ENCODE data around the gene ERBIN.
A peak's percentile ranks its signal among the peaks of the same experiment; 100 is the strongest.
"Not testable (repeated sequence)": the region's sequence is repeated elsewhere in the genome, so short reads cannot be mapped to it uniquely, and the experiment has no call there.

The ERBIN gene, protein sequence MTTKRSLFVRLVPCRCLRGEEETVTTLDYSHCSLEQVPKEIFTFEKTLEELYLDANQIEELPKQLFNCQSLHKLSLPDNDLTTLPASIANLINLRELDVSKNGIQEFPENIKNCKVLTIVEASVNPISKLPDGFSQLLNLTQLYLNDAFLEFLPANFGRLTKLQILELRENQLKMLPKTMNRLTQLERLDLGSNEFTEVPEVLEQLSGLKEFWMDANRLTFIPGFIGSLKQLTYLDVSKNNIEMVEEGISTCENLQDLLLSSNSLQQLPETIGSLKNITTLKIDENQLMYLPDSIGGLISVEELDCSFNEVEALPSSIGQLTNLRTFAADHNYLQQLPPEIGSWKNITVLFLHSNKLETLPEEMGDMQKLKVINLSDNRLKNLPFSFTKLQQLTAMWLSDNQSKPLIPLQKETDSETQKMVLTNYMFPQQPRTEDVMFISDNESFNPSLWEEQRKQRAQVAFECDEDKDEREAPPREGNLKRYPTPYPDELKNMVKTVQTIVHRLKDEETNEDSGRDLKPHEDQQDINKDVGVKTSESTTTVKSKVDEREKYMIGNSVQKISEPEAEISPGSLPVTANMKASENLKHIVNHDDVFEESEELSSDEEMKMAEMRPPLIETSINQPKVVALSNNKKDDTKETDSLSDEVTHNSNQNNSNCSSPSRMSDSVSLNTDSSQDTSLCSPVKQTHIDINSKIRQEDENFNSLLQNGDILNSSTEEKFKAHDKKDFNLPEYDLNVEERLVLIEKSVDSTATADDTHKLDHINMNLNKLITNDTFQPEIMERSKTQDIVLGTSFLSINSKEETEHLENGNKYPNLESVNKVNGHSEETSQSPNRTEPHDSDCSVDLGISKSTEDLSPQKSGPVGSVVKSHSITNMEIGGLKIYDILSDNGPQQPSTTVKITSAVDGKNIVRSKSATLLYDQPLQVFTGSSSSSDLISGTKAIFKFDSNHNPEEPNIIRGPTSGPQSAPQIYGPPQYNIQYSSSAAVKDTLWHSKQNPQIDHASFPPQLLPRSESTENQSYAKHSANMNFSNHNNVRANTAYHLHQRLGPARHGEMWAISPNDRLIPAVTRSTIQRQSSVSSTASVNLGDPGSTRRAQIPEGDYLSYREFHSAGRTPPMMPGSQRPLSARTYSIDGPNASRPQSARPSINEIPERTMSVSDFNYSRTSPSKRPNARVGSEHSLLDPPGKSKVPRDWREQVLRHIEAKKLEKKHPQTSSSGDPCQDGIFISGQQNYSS (N-terminal part only)

DNA sequence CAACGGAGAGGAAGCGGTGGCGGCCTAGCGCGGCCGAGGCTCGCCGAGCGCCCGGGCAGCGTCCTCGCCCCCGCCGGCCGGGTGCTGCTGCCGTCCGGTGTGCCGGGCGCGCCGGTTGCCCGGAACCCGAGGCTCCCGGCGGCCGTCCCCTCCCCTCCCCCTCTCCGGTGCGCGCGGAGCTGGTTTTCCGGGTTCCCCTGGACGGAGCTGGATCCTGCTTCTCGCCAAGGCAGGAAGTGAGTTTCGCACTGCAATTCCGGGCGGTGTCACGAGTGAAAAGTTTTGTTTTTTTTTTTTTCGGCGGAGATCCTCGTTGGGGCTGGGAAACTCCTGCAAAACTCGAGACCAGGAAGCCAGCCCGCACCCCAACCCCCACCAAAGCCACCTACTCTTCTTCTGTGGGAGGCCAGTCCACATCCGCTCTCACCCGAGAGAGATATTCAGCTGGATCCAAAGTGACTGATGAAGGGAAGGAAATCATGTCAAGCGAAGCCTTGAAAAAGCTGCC, at the start of gene ERBIN:
Gene ERBIN, plus strand, starts transcription at position 300 of the 508 bp plus-strand sequence. CDS start 66,144 bp downstream, outside the sequence.
- DNase-seq: peak; percentile 41 to 64

DNA sequence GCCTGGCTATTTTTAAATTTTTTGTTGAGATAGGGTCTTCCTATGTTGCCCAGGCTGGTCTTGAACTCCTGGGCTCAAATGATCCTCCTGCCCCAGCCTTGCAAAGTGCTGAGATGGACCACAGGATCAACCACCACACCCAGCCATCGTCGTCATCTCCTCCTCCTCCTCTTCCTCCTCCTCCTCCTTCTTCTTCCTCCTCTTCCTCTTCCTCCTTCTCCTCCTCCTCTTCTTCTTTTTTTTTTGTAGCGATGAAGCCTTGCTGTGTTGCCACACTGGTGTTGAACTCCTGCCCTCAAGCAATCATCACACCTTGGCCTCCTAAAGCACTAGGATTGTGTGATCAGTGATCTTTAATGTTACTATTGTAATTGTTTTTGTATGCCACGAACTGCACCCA, 49.4 kb upstream of the ERBIN start:
- no peak for DNase-seq

DNA sequence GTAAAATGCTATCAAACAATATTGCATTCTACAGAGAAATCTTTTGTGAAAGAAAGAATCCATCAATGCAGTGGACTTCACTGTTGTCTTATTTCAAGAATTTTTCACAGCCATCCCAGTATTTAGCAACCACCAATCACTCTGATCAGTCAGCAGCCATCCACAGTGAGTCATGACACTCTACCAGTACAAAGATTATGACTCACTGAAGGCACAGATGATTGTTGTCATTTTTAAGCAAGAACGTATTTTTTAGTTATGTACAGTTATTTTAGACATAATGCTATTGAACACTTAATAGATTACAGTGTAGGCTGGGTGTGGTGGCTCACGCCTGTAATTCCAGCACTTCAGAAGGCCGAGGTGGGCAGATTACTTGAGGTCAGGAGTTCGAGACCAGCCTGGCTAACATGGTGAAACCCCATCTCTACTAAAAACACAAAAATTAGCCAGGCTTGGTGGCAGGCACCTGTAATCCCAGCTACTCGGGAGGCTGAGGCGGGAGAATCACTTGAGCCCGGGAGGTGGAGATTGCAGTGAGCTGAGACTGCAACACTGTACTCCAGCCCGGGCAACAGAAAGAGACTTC, 46.6 kb upstream of the ERBIN start:
- not testable (repeated sequence) for DNase-seq

DNA sequence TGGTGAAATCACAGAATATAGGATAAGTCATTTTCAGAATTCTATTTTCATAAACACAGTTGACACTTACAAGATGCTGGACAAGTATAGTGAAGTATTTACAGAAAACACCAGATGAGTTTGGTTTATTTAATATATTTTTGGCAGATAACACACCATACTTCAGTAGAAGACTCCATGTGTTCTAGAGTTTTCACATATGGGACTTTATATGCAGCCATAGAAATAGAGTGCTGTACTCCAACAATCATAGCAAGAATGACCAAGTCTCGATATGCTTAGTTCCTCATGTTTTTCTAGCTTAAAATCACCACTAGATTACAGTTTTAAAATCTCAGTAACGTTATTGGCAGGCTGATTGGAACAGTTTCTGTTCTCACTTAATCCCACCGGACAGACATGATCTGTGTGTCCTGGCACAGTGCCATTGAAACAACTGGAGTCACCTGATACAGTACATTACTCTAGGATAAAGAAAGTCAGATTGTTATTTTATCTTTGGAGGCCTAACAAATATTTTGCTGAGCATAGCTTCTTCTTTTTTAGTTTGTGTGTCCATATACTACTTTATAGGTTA, 45.8 kb upstream of the ERBIN start:
- DNase-seq: no peak

DNA sequence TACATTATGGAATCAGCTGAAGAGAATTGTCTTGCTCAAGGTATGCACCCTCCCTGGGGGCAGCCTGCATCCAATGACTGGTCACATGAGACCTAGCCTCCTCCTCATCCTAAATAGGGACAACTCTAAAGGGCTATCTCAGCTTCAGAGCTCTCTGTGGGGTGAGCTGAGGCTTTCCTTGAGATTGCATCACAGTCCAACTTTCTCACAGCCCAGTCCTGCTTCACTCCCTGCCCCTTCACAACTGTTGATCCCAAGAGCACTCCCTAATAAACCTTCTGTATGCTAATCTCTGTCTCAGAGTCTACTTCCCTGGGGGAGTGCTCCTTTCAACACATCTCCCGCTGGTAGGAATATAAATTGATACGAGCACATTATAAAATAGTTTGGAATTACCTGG, 44.1 kb upstream of the ERBIN start:
- no peak for DNase-seq

DNA sequence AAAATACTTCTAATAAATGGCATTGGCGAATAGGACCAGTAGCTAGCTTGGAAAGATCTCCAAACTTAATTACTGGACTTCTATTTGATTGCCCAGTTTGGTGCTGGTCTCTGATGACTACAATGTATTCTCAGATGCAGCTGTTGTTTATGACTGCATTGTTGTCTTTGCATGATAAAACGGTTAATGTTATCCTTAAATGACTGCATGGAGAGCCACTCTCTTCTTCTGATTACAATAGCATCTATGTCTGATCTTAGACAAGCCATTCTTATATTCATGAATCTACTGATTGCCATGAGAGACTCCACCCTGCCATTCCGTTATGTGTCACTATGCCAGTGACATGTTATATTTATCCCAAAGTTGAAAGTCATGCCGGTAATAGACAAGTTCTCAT, 42.9 kb upstream of the ERBIN start:
- peak in 1 of 2 donors; percentile 59 for DNase-seq

DNA sequence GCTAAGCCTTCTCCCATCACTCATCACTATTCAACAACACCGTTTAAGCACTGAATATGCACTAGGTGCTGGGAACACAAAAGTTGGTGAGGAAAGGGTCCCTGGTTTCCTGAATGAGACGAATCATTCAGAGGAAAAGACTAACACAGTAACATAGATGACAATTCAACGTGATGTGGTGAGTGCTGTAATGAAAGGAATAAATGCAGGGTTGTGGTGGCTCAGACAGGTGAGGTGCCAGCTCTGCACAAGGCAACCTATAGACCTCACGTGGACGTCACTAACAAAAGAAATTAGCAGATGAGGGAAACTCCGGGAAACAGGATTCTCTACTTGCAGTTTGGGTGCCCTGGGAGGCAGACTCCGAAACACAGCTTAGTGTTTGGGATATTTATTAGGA, 40.0 kb upstream of the ERBIN start:
- DNase-seq: no peak

DNA sequence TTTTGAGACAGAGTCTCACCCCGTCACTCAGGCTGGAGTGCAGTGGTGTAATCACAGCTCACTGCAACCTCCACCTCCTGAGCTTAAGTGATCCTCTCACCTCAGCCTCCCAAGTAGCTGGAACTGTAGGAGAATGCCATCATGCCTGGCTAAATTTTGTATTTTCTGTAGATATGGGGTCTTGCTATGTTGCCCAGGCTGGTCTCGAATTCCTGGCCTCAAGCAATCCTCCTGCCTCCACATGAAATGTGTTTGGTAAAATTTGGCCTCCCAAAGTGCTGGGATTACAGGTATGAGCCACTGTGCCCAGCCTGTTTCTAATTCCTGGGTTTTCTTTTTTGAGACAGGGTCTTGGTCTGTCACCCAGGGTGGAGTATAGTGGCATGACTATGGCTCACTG, 34.4 kb upstream of the ERBIN start:
- DNase-seq: not testable (repeated sequence)

DNA sequence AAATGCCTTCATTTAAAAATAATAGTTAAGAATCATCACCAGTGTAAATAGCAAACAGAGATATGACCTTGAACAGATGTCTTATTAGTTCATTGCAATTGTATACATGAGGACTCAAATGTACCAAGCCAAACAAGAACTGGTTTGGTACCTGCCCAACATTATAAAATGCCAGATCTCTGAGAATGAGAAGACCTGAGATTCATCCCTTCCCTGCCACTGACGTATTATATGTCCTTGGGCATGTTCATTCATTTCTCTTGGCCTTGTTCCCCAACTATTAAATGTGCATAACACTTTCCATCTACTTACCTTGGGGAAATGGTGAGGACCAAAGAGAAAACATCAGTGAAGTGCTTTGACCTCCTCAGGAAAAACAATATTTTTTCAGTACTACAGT, 33.6 kb upstream of the ERBIN start:
- DNase-seq: no peak

DNA sequence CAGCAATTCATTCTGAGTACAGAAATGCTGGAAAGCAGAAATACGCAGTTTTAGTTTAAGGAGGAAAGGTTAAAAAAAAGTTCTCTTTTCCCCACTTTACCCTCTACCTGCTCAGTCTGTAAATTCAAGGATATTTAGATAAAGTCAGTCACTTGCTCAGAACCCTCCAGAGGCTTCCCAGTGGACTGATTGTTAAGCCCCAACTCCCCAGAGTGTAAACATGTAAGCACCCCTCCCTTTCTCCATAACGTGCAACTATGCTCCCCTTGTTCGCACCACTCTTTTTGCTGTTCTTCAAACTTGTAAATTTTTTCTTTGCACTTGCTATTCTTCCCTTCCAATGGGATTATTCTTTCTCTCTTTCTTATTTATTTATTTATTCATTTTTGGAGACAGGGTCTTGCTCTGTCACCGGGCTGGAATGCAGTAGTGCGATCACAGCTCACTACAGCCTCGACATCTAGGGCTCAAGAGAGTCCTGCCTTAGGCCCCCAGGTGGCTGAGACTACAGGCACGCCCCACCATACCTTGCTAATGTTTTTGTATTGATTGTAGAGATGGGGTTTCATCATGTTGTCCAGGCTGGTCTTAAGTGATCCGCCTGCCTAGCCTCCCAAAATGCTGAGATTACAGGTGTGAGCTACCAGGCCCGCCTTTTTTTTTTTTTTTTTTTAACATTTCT, 32.5 kb upstream of the ERBIN start:
- DNase-seq: no peak

DNA sequence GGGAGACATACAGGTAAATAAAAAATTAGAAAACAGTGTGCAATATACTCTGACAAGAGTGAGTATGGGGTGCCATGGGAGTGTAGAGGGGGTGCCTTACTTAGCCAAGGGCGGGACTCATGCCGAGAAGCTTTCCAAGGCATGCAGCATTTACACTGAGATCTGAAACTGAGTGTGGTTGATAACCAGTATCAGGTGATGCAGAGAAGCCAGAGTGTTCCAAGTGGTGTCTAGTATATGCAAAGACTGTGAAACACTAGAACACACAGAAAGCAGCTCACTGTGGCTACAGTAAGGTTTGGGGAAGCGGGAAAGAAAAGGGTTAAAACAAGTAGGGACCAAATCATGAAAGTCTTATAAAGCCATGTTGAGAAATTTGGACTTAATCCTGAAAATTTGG, 30.5 kb upstream of the ERBIN start:
- no peak for DNase-seq

DNA sequence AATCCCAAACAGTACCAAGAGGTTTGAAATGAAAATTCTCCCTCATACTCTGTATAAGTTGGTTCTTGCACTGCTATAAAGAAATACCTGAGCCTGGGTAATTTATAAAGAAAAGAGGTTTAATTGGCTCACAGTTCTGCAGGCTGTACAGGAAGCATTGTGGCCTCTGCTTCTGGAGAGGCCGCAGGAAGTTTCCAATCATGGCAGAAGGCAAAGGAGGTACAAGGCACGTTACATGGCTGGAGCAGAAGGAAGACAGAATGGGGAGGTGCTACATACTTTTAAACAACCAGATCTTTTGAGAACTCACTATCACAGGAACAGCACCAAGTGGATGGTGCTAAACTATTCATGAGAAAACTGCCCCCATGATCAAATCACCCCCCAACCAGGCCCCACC, 25.6 kb upstream of the ERBIN start:
- no peak for DNase-seq

DNA sequence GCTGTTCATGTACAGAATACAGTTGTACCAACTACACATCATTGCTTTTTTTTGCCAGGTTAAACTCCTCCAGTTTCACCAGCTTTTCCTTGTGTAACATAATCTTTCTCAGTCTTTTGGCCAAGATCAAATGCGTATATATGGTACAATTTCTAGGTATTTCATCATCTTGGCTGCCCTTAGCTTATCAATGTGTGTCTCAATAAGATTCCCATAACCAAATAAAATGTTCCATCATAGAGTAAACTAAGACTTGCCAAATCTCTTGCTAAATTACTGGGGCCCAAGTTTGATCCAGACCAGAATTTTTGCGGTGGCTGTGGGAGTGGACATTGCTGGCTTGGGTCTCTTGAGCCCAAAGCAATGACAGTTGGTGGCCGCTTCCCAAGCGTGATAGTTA, 24.3 kb upstream of the ERBIN start:
- no peak for DNase-seq

DNA sequence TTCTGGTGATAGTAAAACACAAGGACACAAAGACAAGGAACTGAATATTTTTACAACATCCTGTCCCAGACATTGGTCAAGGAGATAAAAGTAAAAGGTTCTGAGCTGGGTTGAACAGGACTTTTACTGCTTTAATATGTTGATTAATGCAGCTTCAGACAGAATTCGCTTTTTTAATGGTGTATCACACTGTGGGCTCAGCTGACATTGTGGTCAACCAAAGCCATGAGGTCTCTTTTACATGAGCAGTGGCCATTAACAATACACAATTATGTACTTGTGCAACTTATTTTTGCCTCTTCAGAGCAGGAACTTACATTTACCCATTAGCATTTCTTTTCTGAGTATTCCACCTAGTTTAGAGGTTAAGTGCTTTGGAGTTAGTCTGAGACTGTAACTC, 22.8 kb upstream of the ERBIN start:
- DNase-seq: no peak

DNA sequence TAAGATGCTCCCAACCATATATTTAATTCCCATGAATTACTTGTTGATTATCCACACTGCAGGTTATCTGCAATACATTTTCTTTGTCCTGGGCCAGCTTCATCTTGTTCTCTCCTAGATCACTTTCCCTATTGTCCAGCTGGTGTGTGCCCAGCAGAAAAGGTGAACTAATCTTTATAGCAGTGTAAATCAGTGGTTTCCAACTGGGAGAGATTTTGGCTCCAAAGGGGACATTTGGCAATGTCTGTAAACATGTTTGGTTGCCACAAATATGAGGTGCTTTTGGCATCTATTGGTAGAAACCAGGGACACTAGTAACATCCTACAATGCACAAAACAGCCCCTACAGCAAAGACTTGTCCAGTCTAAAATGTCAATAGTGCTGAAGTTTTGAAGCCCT, 20.1 kb upstream of the ERBIN start:
- no peak for DNase-seq

DNA sequence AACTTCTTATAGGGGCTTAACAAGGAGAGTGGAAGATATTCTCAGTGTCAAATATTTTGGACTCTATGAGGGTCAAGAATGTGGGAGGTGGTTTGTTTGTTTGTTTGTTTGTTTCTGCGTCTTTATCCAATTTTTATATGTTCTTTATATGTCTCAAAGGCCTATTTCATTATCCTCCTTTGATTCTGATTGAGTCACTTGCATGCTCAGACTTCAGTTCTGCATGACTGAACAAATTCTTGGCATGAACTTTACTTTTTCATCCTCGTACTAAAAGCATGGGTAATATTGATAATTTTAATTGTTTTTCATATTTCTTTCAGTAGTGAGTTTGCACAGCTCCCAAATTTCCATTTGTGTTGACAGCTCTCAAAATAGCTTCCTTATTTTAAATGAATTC, 19.2 kb upstream of the ERBIN start:
- DNase-seq: no peak

DNA sequence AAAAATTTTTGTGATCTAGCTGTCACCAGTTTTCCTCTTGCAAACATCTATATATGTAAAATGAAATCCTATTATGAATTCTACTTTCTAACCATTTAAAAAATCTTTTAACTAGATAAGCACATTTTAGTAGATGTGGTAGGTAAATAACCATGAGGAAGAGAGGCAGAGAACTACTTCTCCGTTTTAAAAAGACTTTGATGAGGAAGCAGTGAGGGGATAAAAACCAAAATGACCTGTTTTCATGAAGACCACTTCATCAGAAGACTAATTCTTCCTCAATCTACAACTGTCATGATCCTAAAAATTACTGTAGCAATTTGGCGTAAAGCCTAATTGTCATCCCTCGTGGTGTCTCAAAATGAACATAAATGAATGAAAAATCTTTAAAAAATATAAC, 15.7 kb upstream of the ERBIN start:
- no peak for DNase-seq

DNA sequence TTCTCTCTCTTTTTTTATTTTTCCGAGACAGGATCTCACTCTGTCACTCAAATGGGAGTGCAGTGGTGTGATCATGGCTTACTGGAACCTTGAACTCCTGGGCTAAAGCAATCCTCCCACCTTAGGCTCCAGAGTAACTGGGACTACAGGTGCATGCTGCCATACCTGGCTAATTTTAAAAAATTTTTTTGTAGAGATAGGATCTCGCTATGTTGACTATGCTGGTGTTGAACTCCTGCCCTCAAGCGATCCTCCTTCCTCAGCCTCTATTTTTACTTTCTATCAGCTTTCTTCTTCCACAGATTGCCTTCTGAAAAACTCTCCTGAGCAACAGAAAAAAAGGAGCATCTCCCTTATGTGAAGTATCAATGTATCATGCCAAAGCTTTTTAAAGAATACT, 14.1 kb upstream of the ERBIN start:
- DNase-seq: no peak

DNA sequence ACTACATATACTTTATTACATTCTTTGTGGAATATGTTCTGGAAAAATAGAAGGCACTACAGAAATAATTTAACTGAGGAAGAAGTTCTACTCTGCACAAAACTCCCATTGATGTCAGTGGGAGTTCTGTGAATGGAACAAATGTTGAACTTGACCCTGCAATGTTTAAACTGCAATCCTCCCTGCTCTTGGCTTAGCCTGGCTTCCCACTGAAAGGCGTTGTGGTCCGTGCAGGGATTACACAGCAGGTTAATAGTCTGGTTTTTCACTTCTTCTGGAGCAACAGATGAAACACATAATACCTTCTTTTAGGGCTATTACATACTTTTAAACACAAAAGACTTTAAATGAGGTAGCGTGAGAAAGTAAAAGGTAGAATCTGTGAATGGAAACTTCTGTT, 12.9 kb upstream of the ERBIN start:
- DNase-seq: peak in 1 of 2 donors; percentile 21

DNA sequence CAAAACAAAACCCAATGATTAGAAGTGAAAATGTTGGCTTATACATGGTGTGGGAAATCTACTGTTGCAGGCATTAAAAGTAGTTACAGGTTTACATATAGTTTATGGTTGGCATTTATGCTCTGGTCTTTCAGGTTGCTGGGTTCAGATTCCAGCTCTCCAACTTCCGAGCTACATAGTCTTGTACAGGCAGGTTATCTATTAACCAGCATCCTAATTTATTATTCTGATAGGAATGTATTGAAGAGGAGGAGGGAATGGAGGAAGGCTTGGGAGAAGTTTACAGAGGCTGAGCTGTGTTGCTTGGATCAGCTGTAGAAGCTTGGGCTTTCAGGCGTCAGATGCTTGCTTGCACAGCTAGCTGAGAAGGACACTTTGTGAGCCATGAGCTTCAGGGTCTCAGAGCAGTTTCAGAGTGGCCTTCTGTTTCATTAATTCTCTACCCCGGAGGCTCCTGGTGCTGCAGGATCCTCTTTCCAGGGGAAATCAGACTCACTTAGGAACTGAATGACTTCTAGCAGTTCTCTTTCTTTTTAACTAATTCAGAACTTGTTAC, 11.7 kb upstream of the ERBIN start:
- DNase-seq: no peak

DNA sequence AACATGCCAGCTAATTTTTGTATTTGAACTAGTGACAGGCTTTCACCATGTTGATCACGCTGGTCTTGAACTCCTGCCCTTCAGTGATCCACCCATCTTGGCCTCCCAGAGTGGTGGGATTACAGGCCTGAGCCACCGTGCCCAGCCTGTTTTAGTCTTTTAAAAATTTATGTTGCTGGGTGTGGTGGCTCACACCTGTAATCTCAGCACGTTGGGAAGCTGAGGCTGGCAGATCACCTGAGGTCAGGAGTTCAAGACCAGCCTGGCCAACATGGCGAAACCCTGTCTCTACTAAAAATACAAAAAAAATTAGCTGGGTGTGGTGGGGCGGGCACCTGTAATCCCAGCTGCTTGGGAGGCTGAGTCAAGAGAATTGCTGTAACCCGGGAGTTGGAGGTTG, 10.7 kb upstream of the ERBIN start:
- not testable (repeated sequence) for DNase-seq
